Keratinocyte (primary cell): ENCODE measurements around the gene CLSTN2.

Experiments
- CTCF ChIP-seq, 3 experiments: IDR thresholded peaks in 1 of 3; conservative IDR thresholded peaks in 1 of 3; optimal IDR thresholded peaks in 1 of 3; 2 replicates in 2 of 3; 3 replicates in 1 of 3; pipeline versions ENCODE3 to v1.5.1; 2011; ENCODE audit warnings: low read length in 3 of 3, mild to moderate bottlenecking in 3 of 3, moderate library complexity in 2 of 3, control low read depth in 1 of 3, inconsistent platforms in 1 of 3; ENCODE audit not compliant: insufficient read depth in 2 of 3; ENCODE audit errors: extremely low read depth in 1 of 3
- EZH2 ChIP-seq: IDR thresholded peaks from one replicate; pipeline ENCODE4 v1.6.1; 2012; ENCODE audit warnings: inconsistent platforms, mild to moderate bottlenecking, low read length, moderate library complexity

DNA sequence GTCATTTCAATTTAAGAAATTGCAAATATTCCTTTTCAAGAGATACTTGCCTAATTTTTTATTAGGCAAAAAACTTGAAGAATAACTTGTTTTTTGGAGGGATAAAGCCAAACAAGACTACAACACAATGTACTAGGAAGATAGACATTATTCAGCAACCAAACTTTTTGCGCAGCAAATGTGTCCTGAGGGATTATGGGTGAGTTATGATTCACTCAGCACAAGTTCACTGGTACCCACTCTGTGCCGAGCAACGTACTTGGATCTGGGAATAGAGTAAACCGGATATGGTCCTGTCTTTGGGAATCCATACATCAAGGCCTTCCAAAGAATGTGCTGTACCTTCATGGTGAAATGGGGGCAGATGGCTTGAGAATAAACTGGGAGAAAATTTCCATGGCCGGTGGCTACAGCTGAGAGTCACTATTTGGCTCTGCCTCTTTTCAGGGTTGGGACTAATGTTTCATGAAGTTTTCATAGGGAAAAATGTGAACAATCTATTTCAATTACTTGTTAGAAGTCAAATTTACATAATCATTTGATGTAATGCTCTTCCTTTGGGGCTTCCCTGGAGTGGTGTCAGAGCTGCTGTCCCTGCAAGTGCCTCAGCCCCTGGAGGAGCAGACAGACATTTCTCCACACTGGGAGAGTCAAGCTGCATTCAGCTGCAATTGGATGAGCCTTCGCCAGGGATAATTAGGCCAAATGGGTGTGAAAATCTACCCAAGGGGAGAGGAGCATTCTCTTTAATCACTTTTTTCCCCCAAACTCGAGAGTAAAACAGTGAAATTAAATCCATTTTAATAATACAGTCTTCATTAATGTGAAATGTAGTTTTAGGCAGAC lies 315.2 kb downstream of the CLSTN2 start:
- TF ChIP-seq CTCF (optimal IDR thresholded peaks at IDR 0.05 in 1 of 3, IDR thresholded peaks at IDR 0.05 in 1 of 3, conservative IDR thresholded peaks at IDR 0.05 in 1 of 3; ENCODE audit: extremely low read depth in 1 of 3, insufficient read depth in 2 of 3, low read length in 3 of 3), result no peak
- no peak for TF ChIP-seq EZH2
